Pancreas (tissue), 10 donors: Measurements from ENCODE around the gene PRKAR2B. TPM values are rescaled to one million over a fixed set of nuclear protein-coding genes. Genes with fewer than 3 reads are reported as not detected.

Experiments
- ATAC-seq, 4 donors: fragments of 200-7000 bp; cut with Tn5 transposase; one replicate each; pipeline versions ENCODE4 v1.8.0 to v1.9.1; 2020; ENCODE audit warnings: mild to moderate bottlenecking in 4 of 4, moderate library complexity in 4 of 4
- DNase-seq, 6 donors: peaks; one replicate each; pipeline ENCODE4 v3.0.0-alpha.2; 2020
- FAIRE-seq: peaks from 2 replicates; lab custom pipeline; 2012; peaks lifted over from hg19 to GRCh38; lab: Jason Lieb, UNC
- H3K27ac ChIP-seq, 4 donors: fragments of 200-600 bp; sonication (generic); 1 replicate in 3 of 4; 2 replicates in 1 of 4; pipeline versions ENCODE4 v1.5.0 to v1.8.0; 2020
- H3K27me3 ChIP-seq, 4 donors: fragments of 200-600 bp; one replicate each; pipeline ENCODE4 v1.8.0; 2021
- H3K36me3 ChIP-seq, 3 donors: fragments of 200-600 bp; sonication (generic) in 1 of 3; one replicate each; pipeline versions ENCODE4 v1.5.0 to v1.8.0; 2020 to 2021
- H3K4me1 ChIP-seq, 3 donors: fragments of 200-600 bp; one replicate each; pipeline ENCODE4 v1.8.0; 2021
- H3K4me3 ChIP-seq, 4 donors: fragments of 200-600 bp; sonication (generic) in 2 of 4; one replicate each; pipeline versions ENCODE4 v1.5.0 to v1.8.0; 2020 to 2021
- H3K9me3 ChIP-seq, 4 donors: fragments of 200-600 bp; one replicate each; pipeline ENCODE4 v1.8.0; 2021
- WGBS, 2 donors: extraction: QIAGEN DNeasy Blood & Tissue Kit; methylation state at CpG; one replicate each; pipeline ENCODE4 v1.1.7; 2013; 5-methylcytosine and 5-hydroxymethylcytosine counted together
- intact Hi-C, 3 donors: fragments of 100-400 bp; cut with DNase I; formaldehyde crosslinking; loops; one replicate each; pipeline versions ENCODE4 v1.11.1 to v1.14.2; 2022
- polyA plus RNA-seq, 2 donors: library from polyadenylated mRNA; stranded (reverse); fragments of 200-250 nt; gene quantifications; one replicate each; pipeline ENCODE4 v1.2.3, GENCODE V29; 2013
- total RNA-seq, 6 donors: library from RNA; stranded (reverse); fragmentation: NEBNext Ultra II Directional in 4 of 6; extraction: Animal tissue kit (Norgen Biotek cat#: 25700) in 4 of 6; gene quantifications; one replicate each; pipeline versions ENCODE4 v1.2.1 to v1.2.4, GENCODE V29; 2021 to 2023
- TF ChIP-seq, protein P1 (sequence below), 4 donors: fragments of 200-600 bp; sonication (generic) in 3 of 4; IDR thresholded peaks; one replicate each; pipeline versions ENCODE4 v1.5.0 to v1.8.0; 2021; ENCODE audit warnings: antibody characterized with exemption in 4 of 4
- donor health status: healthy with polysubstance abuse.
- donor health status: DM: no; HTN: no; CAD: no; lungs with moderate emphysema.
- donor health status: DM: no; HTN: no; CAD: no.
- donor health status: control.
- donor health status: control.
- donor health status: Bipolar disorder and iron deficiency.
- donor health status: DM: yes; HTN: yes; CAD: no.
- donor health status: DM: no; HTN: no; CAD: no.
- donor health status: DM: no; HTN: no; CAD: no.
- donor health status: DM: yes; HTN: yes; CAD: no.

PRKAR2B gene
- total and polyA plus RNA-seq, 8 donors, result 5.8 to 9.9 (median 7.6) TPM

DNA sequence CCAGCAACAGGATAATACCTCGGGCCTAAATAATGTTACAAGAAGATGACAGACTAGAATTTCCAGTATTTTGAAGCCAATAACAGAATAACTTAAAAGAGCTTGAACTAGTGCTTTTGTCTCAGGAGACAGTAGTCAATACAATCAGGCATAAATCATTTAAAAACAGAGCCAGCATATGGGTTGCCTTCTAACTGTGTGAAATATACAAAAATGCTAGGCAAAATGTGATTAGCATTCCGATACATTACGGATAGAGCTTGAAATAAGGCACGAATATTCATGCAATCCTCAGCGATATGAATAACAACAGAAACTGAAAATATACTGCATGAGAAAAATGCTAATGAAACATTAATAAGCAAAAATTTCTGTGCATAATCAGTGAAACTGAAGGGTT, 18.3 kb upstream of the PRKAR2B start:
- 81 to 85% methylated on average over 5 of the region's 5 CpGs for WGBS, 2 donors
- no peaks in the 10 kb centered on the region for H3K36me3 ChIP-seq
- no peak for ATAC-seq
- no peaks in the 10 kb centered on the region for H3K9me3 ChIP-seq
- no peak overlapping the region for H3K27ac ChIP-seq
- FAIRE-seq, result no peak
- H3K4me1 ChIP-seq, result no peaks in the 10 kb centered on the region
- H3K27me3 ChIP-seq, result no peaks in the 10 kb centered on the region
- intact Hi-C loops, result no loop called here
- DNase-seq, result no peak
- TF ChIP-seq, protein P1, sequence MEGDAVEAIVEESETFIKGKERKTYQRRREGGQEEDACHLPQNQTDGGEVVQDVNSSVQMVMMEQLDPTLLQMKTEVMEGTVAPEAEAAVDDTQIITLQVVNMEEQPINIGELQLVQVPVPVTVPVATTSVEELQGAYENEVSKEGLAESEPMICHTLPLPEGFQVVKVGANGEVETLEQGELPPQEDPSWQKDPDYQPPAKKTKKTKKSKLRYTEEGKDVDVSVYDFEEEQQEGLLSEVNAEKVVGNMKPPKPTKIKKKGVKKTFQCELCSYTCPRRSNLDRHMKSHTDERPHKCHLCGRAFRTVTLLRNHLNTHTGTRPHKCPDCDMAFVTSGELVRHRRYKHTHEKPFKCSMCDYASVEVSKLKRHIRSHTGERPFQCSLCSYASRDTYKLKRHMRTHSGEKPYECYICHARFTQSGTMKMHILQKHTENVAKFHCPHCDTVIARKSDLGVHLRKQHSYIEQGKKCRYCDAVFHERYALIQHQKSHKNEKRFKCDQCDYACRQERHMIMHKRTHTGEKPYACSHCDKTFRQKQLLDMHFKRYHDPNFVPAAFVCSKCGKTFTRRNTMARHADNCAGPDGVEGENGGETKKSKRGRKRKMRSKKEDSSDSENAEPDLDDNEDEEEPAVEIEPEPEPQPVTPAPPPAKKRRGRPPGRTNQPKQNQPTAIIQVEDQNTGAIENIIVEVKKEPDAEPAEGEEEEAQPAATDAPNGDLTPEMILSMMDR (IDR thresholded peaks at IDR 0.05), result no peak
- no peak overlapping the region for H3K4me3 ChIP-seq

DNA sequence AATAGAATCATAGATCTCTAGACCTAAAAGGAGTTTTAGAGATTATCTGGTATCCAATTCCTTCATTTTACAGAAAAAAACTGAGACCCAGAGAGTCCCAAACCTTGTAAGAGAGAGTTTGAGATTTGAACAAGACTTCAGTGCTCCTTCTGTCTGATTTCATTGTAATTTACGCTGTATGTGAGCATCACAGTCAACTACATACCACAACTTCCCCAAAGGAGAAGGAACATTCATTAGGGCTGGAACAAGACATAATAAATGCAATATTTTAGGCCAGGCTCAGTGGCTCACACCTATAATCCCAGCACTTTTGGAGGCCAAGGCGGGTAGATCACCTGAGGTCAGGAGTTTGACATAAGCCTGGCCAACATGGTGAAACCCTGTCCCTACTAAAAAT, 17.3 kb upstream of the PRKAR2B start:
- FAIRE-seq, result no peak
- intact Hi-C loops, result no loop called here
- Histone ChIP-seq H3K4me3 (no peak overlapping the region), H3K36me3 (no peaks in the 10 kb centered on the region), H3K9me3 (no peaks in the 10 kb centered on the region), H3K4me1 (no peaks in the 10 kb centered on the region), H3K27me3 (no peaks in the 10 kb centered on the region), H3K27ac (no peak overlapping the region)
- DNase-seq, result no peak
- TF ChIP-seq, protein P1 (IDR thresholded peaks at IDR 0.05), result no peak
- ATAC-seq, result peak in 1 of 4 donors; percentile 41
- 96 to 98% methylated on average over 2 of the region's 2 CpGs for WGBS, 2 donors

DNA sequence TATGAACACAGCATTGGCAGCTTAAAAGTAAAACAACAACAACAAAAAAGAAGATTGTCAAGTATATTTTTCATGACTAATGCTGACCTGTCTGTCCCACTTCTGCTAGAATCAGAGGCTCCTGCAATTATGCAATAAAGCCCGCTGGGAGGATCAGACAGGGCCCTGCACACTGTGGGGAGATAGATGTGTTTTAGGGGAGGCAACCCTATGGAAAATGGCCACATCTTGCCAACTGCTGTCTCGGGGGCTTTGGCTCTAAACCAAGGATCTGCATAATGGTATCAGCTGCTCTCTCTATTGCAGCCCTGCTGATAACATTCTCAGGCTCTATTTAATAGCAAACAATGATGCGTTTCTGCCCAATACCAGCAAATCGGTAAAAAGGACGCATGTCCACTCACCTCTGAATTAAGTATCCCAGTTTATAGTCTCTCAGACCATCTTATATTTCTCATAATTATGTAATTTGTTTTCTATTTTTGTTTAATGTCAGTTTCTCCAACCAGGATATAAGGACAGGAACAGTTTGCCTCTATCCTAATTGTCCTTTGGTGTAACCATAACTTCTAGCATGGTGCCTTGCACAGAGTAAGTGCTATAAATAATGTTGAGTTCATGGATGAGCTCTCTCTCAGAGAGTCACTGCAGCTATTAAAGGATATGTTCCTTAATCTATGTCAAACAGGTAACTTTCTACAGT, 15.3 kb upstream of the PRKAR2B start:
- no peaks in the 10 kb centered on the region for H3K27me3 ChIP-seq
- intact Hi-C loops, result no loop called here
- 45 to 50% methylated on average over 5 of the region's 5 CpGs for WGBS, 2 donors
- no peaks in the 10 kb centered on the region for H3K36me3 ChIP-seq
- no peaks in the 10 kb centered on the region for H3K9me3 ChIP-seq
- ATAC-seq (no peak), FAIRE-seq (no peak), DNase-seq (no peak)
- no peak overlapping the region for H3K4me3 ChIP-seq
- TF ChIP-seq, protein P1 (IDR thresholded peaks at IDR 0.05), result peak in 1 of 4 donors; percentile 4
- no peak overlapping the region for H3K27ac ChIP-seq
- no peaks in the 10 kb centered on the region for H3K4me1 ChIP-seq

DNA sequence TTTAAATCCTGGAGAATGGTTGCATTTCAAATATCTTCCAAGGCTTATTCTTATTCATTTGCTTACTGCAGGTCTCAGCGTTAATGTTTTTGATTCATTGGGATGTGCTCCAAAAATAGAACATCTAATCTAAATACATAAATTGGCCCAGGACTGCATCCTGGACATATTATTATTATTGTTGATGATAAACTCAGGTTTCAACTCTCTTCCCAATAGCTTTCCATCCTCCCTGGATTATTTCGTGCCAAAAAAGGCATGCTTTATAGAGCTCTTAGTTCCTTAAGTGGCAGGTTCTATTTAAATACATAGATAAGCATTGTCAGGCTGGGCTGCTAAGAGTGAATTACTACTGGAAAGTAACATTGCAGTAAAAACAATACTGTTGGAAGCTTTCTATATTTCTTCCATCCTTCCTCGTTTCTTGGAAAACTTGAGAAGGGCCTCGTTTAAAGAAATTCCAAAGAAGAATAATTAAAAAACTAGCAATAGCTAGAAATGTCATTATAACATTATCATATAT, 14.7 kb upstream of the PRKAR2B start:
- 47 to 61% methylated on average over 4 of the region's 4 CpGs for WGBS, 2 donors
- Histone ChIP-seq H3K27me3 (no peaks in the 10 kb centered on the region), H3K9me3 (no peaks in the 10 kb centered on the region), H3K36me3 (no peaks in the 10 kb centered on the region), H3K27ac (no peak overlapping the region), H3K4me1 (no peaks in the 10 kb centered on the region), H3K4me3 (no peak overlapping the region)
- DNase-seq (no peak), ATAC-seq (no peak), FAIRE-seq (no peak)
- intact Hi-C loops, result no loop called here
- TF ChIP-seq, protein P1 (IDR thresholded peaks at IDR 0.05), result no peak

DNA sequence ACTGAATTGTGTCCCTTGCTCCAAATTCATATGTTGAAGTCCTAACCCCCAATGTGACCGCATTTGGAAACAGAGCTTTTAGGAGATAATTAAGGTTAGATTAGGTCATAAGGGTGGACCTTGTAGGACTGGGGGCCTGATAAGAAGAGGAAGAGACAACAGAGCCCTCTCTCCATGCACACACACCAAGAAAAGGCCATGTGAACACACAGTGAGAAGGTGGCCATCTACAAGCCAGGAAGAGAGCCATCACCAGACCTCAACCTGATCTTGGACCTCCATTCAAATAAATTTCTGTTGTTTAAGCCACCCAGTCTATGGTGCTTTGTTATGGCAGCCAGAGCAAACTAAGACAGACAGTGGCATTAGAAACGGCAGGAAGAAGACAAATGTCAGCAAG, 12.5 kb upstream of the PRKAR2B start:
- no peak for FAIRE-seq
- TF ChIP-seq, protein P1 (IDR thresholded peaks at IDR 0.05), result no peak
- no peak overlapping the region for H3K27ac ChIP-seq
- no peaks in the 10 kb centered on the region for H3K36me3 ChIP-seq
- no peak for ATAC-seq
- no peak for DNase-seq
- intact Hi-C loops, result no loop called here
- H3K4me3 ChIP-seq, result no peak overlapping the region
- H3K27me3 ChIP-seq, result no peaks in the 10 kb centered on the region
- no peaks in the 10 kb centered on the region for H3K9me3 ChIP-seq
- WGBS, 2 donors, result 82 to 83% methylated on average over 2 of the region's 2 CpGs
- H3K4me1 ChIP-seq, result no peaks in the 10 kb centered on the region
